ENCODE measurements around the gene GMDS. TPM values are rescaled to one million over a fixed set of nuclear protein-coding genes. Genes with fewer than 3 reads are reported as not detected.

The GMDS gene
- total RNA-seq, 1 experiment from 2014 or later = 27.6 TPM

- no peak overlapping the region for H3K18ac ChIP-seq (ENCODE audit: insufficient read length, low read depth, low read length)
- H3K79me1 ChIP-seq (ENCODE audit: insufficient read depth, low read depth, low read length, poor library complexity, severe bottlenecking) = no peaks in the 10 kb centered on the region
- H4K8ac ChIP-seq (replicated peaks; ENCODE audit: insufficient read length, low read depth, low read length) = no peak overlapping the region
- H2BK20ac ChIP-seq (ENCODE audit: low read depth, low read length, poor library complexity, severe bottlenecking) = no peak overlapping the region
- Mint-ChIP-seq H3K36me3 (ENCODE audit: insufficient read depth in 1 of 3, low read depth in 3 of 3) (no peaks in the 10 kb centered on the region), H3K27ac (peak overlapping the region in 1 of 3 experiments; percentile 9; a peak in 1 of 7 replicates), H3K4me3 (no peak overlapping the region), H3K4me1 (peaks cover 15 to 18% of the 10 kb centered on the region in 2 experiments), H3K9me3 (no peaks in the 10 kb centered on the region), H3K27me3 (ENCODE audit: low read depth) (no peaks in the 10 kb centered on the region)
- WGBS (ENCODE audit: extremely low coverage, insufficient read length, low lambda C conversion rate) = no CpG with 5 or more reads among the region's 6 CpGs
- no peak overlapping the region for H2BK5ac ChIP-seq (ENCODE audit: insufficient read length, low read length)
- no peak overlapping the region for H3K4me2 ChIP-seq (ENCODE audit: insufficient read depth, insufficient read length, low read length)
- no peak overlapping the region for H3K4ac ChIP-seq (ENCODE audit: low read depth, low read length)
- H2BK15ac ChIP-seq (ENCODE audit: low read depth, low read length) = no peak overlapping the region
- no peak overlapping the region for H4K5ac ChIP-seq (ENCODE audit: insufficient read length, low read depth, low read length)
- H3K79me2 ChIP-seq (ENCODE audit: insufficient read depth, low read length) = no peaks in the 10 kb centered on the region; the same call in 1 of the 2 replicates
- H3K23ac ChIP-seq (ENCODE audit: insufficient read length, low read depth, low read length) = no peak overlapping the region
- no peak for DNase-seq
- no peak overlapping the region for H2BK12ac ChIP-seq (ENCODE audit: insufficient read length, low read depth, low read length)
- H3K14ac ChIP-seq (ENCODE audit: insufficient read depth, low read length) = no peak overlapping the region
- no peaks in the 10 kb centered on the region for H3K27me3 ChIP-seq (ENCODE audit: insufficient read depth, low read length)
- H3K23me2 ChIP-seq (ENCODE audit: insufficient read length, low read depth, low read length, poor library complexity, severe bottlenecking) = no peaks in the 10 kb centered on the region
- no peak overlapping the region for H3K9ac ChIP-seq (ENCODE audit: extremely low read depth, insufficient read length, low read length)
- no peak overlapping the region for H2AK5ac ChIP-seq (ENCODE audit: insufficient read length, low read length)
- H3K56ac ChIP-seq (ENCODE audit: insufficient read length, low read depth, low read length) = no peak overlapping the region
- no peak overlapping the region for H3T11ph ChIP-seq (ENCODE audit: low read length)
- no peak overlapping the region for H3K27ac ChIP-seq (ENCODE audit: insufficient read length, low read depth, low read length)
- TF ChIP-seq CTCF (conservative IDR thresholded peaks at IDR 0.05) = no peak
- H3K9me3 ChIP-seq (ENCODE audit: control insufficient read depth, low read depth, low read length) = no peaks in the 10 kb centered on the region
- H2BK120ac ChIP-seq (ENCODE audit: low read depth, low read length, poor library complexity, severe bottlenecking) = no peak overlapping the region
- H2AFZ ChIP-seq (ENCODE audit: low read length) = no peak overlapping the region
- no peaks in the 10 kb centered on the region; the same call in 1 of the 2 replicates for H3K4me1 ChIP-seq (ENCODE audit: insufficient read depth, low read length)
- H4K91ac ChIP-seq (ENCODE audit: insufficient read length, low read depth, low read length) = no peak overlapping the region
- H4K20me1 ChIP-seq (ENCODE audit: control insufficient read depth, insufficient read depth, insufficient read length) = no peaks in the 10 kb centered on the region
Measured at GRCh38 chr6:2220154-2220553, 25.3 kb downstream of the GMDS start.
